ENCODE data around the gene MED8. TPM values are rescaled to one million over a fixed set of nuclear protein-coding genes. Genes with fewer than 3 reads are reported as not detected.
A peak's percentile ranks its signal among the peaks of the same experiment; 100 is the strongest.

MED8 gene
- total and polyA plus RNA-seq, 2 donors: 31.5 to 33.6 TPM

GRCh38 chr1:43367026-43367903 is 22.3 kb downstream of the MED8 start:
- peaks cover 2% of the 10 kb centered on the region for H3K36me3 ChIP-seq (ENCODE audit: insufficient read depth)
- no peak for DNase-seq (ENCODE audit: extremely low spot score)
- H3K4me1 ChIP-seq (ENCODE audit: insufficient read depth): no peaks in the 10 kb centered on the region
- peak overlapping the region; percentile 87 for H3K4me3 ChIP-seq (ENCODE audit: low read depth, low read length)
- peak overlapping the region; percentile 94 for H3K27ac ChIP-seq (ENCODE audit: low read depth)
- WGBS: 3% methylated on average over 48 of the region's 48 CpGs

- Histone ChIP-seq H3K4me3 (ENCODE audit: low read depth, low read length) (peak overlapping the region; percentile 87), H3K27ac (ENCODE audit: low read depth) (peak overlapping the region; percentile 94), H3K4me1 (ENCODE audit: insufficient read depth) (no peaks in the 10 kb centered on the region), H3K36me3 (ENCODE audit: insufficient read depth) (peaks cover 2% of the 10 kb centered on the region)
- DNase-seq (ENCODE audit: extremely low spot score): no peak
- 23% methylated on average over 5 of the region's 5 CpGs for WGBS
These were observed 23.0 kb downstream of the MED8 start for GRCh38 chr1:43366601-43367025.

DNA sequence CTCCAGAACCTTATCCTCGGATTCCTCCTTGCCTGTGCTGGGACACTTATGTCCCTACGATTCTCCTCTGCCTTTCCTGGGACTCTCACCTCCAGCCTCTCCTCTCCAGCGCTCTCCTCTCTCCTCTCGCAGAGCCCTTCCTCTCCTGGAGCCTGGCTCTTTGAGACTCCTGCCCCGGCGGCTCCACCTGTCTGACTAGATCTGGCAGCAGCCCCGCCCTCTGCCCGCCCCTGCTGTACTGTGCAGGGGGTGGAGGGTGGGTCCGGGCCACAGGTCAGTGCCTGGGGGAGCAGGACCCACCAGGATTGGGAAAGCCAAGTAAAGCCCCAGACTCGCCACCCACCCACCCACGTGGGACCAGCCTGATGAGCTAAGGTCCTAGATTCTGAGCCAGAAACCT is 23.4 kb downstream of the MED8 start:
- 48% methylated on average over 11 of the region's 11 CpGs for WGBS
- no peak for DNase-seq (ENCODE audit: extremely low spot score)
- Histone ChIP-seq H3K27ac (ENCODE audit: low read depth) (peak overlapping the region; percentile 94), H3K4me3 (ENCODE audit: low read depth, low read length) (peak overlapping the region; percentile 87), H3K4me1 (ENCODE audit: insufficient read depth) (no peaks in the 10 kb centered on the region), H3K36me3 (ENCODE audit: insufficient read depth) (peaks cover 2% of the 10 kb centered on the region)

GRCh38 chr1:43365678-43366077 is 23.9 kb downstream of the MED8 start:
- 82% methylated on average over 2 of the region's 2 CpGs for WGBS
- DNase-seq (ENCODE audit: extremely low spot score): no peak
- Histone ChIP-seq H3K36me3 (ENCODE audit: insufficient read depth) (peaks cover 2% of the 10 kb centered on the region), H3K4me1 (ENCODE audit: insufficient read depth) (no peaks in the 10 kb centered on the region), H3K27ac (ENCODE audit: low read depth) (no peak overlapping the region), H3K4me3 (ENCODE audit: low read depth, low read length) (no peak overlapping the region)

DNA sequence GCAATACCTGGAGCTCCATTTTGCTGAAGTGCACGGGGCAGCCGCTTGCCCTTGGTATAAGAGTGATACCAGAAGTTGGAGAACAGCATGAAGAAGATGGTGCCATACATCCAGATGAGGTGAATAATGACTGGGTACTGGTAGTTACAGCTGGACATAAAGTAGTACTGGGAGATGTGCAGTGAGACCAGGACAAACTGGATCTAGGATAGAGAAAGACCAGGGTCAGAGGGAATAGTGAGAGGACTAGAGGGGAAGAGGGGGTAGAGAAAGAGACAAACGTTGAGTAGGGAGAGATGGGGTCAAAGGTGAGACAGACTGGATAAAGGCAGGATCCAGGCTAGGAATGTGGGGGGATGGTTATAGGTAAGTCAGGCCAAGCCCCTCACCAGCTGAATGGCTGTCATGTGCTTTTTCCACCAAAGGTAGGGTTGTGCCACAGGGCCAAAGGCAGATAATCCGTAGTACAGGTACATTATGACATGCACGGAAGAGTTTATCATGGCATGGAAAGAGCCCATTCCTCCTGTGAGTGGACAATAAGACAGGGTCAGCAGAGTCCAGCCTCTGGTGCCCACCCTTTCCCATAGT is 25.6 kb downstream of the MED8 start:
- Histone ChIP-seq H3K27ac (ENCODE audit: low read depth) (no peak overlapping the region), H3K4me1 (ENCODE audit: insufficient read depth) (no peaks in the 10 kb centered on the region), H3K36me3 (ENCODE audit: insufficient read depth) (peaks cover 2% of the 10 kb centered on the region), H3K4me3 (ENCODE audit: low read depth, low read length) (no peak overlapping the region)
- DNase-seq (ENCODE audit: extremely low spot score): no peak
- WGBS: 78% methylated on average over 5 of the region's 5 CpGs

GRCh38 chr1:43363283-43363934 is 26.2 kb downstream of the MED8 start:
- Histone ChIP-seq H3K4me3 (ENCODE audit: low read depth, low read length) (no peak overlapping the region), H3K36me3 (ENCODE audit: insufficient read depth) (peaks cover 2% of the 10 kb centered on the region), H3K27ac (ENCODE audit: low read depth) (no peak overlapping the region), H3K4me1 (ENCODE audit: insufficient read depth) (no peaks in the 10 kb centered on the region)
- DNase-seq (ENCODE audit: extremely low spot score): no peak
- WGBS: 77% methylated on average over 9 of the region's 9 CpGs

- Histone ChIP-seq H3K4me3 (ENCODE audit: low read depth, low read length) (no peak overlapping the region), H3K36me3 (ENCODE audit: insufficient read depth) (peaks cover 2% of the 10 kb centered on the region), H3K27ac (ENCODE audit: low read depth) (no peak overlapping the region), H3K4me1 (ENCODE audit: insufficient read depth) (no peaks in the 10 kb centered on the region)
- WGBS: 71% methylated on average over 4 of the region's 4 CpGs
- no peak for DNase-seq (ENCODE audit: extremely low spot score)
These were observed 29.0 kb downstream of the MED8 start for GRCh38 chr1:43360616-43361015.

- WGBS: 41% methylated on average over 11 of the region's 11 CpGs
These were observed 29.9 kb downstream of the MED8 start for GRCh38 chr1:43359696-43360095.

GRCh38 chr1:43358746-43359693 is 30.6 kb downstream of the MED8 start, which contains the start of gene CDC20:
Gene CDC20, plus strand, starts transcription at chr1:43358981. Its CDS starts 235 bp downstream, at chr1:43359216.
- H3K27ac ChIP-seq (ENCODE audit: low read depth): peak within 1 kb of the TSS; percentile 48
- H3K4me1 ChIP-seq (ENCODE audit: insufficient read depth): no peaks in the 10 kb centered on the region
- H3K36me3 ChIP-seq (ENCODE audit: insufficient read depth): no peaks in the 10 kb centered on the region
- H3K4me3 ChIP-seq (ENCODE audit: low read depth, low read length): peak within 1 kb of the TSS; percentile 44
- DNase-seq (ENCODE audit: extremely low spot score): peak; percentile 96
- WGBS: 2% methylated on average over 59 of the region's 59 CpGs

More at GRCh38 chr1:43359696-43360095, 29.9 kb downstream of the MED8 start:
- no peak overlapping the region for H3K4me3 ChIP-seq (ENCODE audit: low read depth, low read length)
- H3K4me1 ChIP-seq (ENCODE audit: insufficient read depth): no peaks in the 10 kb centered on the region
- no peak for DNase-seq (ENCODE audit: extremely low spot score)
- H3K27ac ChIP-seq (ENCODE audit: low read depth): no peak overlapping the region
- peaks cover 1% of the 10 kb centered on the region for H3K36me3 ChIP-seq (ENCODE audit: insufficient read depth)

- Histone ChIP-seq H3K27ac (ENCODE audit: low read depth) (peak overlapping the region; percentile 48), H3K4me1 (ENCODE audit: insufficient read depth) (no peaks in the 10 kb centered on the region), H3K4me3 (ENCODE audit: low read depth, low read length) (peak overlapping the region; percentile 44), H3K36me3 (ENCODE audit: insufficient read depth) (no peaks in the 10 kb centered on the region)
- under 1% methylated on average over 33 of the region's 33 CpGs for WGBS
- DNase-seq (ENCODE audit: extremely low spot score): no peak
These were observed 31.4 kb downstream of the MED8 start for GRCh38 chr1:43358121-43358745.

DNA sequence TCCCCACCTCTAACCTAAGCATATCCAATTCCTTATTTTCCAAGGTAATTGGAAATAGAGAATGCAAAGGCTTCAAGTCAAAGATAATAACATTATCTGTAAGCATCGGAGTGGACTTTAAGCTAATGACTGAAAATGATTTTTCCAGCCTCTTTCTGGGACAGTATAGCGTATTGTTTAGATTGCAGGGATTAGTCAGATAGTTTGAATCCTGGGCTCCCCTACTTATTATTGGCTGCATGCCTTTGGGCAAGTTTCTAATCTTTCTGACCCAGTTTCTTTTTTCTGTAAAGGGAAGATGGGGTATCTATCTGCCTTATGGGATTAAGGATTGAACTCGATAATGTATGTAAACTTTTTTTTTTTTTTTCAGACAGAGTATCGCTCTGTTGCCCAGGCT is 32.3 kb downstream of the MED8 start:
- WGBS: 50% methylated on average over 4 of the region's 4 CpGs
- H3K4me3 ChIP-seq (ENCODE audit: low read depth, low read length): no peak overlapping the region
- H3K4me1 ChIP-seq (ENCODE audit: insufficient read depth): no peaks in the 10 kb centered on the region

DNA sequence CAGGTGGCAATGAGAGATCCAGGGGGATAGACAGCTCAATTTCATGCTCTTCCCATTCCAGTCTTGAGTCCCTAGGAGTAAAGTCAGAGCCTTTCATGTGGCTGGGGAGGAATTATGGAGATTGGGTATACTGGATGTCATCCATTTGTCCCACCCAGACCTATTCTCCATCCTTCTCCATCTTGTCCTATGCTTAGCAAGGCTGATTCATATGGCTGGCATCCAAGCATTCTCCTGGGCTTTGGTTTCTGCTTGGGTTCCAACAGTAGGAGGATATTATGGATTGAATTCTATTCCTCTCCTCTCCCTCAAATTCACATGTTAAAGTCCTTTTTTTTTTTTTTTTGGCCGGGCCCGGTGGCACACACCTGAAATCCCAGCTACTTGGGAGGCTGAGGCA is 34.7 kb downstream of the MED8 start:
- 94% methylated on average over 2 of the region's 2 CpGs for WGBS
- no peak overlapping the region for H3K27ac ChIP-seq (ENCODE audit: low read depth)
- no peak for DNase-seq (ENCODE audit: extremely low spot score)
- no peaks in the 10 kb centered on the region for H3K36me3 ChIP-seq (ENCODE audit: insufficient read depth)
- no peaks in the 10 kb centered on the region for H3K4me1 ChIP-seq (ENCODE audit: insufficient read depth)
- no peak overlapping the region for H3K4me3 ChIP-seq (ENCODE audit: low read depth, low read length)

More for the DNA sequence above, 32.3 kb downstream of the MED8 start:
- no peaks in the 10 kb centered on the region for H3K36me3 ChIP-seq (ENCODE audit: insufficient read depth)
- no peak overlapping the region for H3K27ac ChIP-seq (ENCODE audit: low read depth)
- no peak for DNase-seq (ENCODE audit: extremely low spot score)

Data from urinary bladder (tissue), 4 donors.